ENCODE data around the gene TRAF2.

The TRAF2 gene

DNA sequence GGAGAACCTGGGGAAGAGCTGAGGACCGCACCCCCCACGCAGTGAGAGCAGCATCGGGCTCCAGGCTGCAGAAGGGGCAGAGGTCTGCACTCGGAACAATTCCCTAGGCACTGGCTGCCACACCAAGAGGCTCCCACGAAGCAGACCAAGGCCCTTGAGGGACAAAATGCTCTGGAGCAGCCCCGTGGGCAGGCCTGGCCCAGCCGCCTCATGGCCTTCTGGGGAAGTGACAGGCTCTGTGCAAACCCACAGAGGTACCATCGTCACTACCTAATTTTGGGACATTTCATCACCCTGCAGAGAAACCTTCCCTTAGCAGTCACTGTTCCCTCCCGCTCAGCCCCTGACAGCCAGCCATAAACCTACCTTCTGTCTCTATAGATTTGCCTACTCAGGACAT lies 42.3 kb downstream of the TRAF2 start:
- H3K4me1 ChIP-seq: no peaks in the 10 kb centered on the region
- in situ Hi-C loops (cut with MboI; ENCODE audit: low sequenced_read_pairs): no loop called here
- H3K9me3 ChIP-seq: peaks cover 2% of the 10 kb centered on the region; the same call in 1 of the 2 replicates
- no peak for DNase-seq (ENCODE audit: low spot score in 2 of 2)
- no peak overlapping the region for H3K4me3 ChIP-seq
- no peaks in the 10 kb centered on the region for H3K27me3 ChIP-seq (ENCODE audit: low read depth)
- H3K36me3 ChIP-seq (replicated peaks): peaks cover 47% of the 10 kb centered on the region

DNA sequence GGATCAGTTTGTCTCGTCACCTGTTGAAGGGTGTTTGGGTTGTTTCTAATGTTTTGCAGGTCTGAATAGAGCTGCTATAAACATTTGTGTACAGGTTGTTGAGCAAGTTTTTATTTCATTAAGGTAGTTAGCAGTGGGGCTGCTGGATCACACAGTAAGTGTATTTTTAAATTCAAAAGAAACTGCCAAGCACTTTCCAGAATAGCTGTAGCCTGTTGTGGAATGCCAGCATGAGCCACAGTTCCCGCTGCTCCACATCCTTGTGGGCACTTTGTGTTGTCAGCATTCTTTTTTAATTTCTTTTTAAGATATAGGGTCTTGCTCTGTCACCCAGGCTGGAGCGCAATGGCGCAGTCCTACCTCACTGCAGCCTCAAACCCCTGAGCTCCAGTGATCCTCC lies 43.7 kb downstream of the TRAF2 start:
- peaks cover 2% of the 10 kb centered on the region; the same call in 1 of the 2 replicates for H3K9me3 ChIP-seq
- no peaks in the 10 kb centered on the region for H3K27me3 ChIP-seq (ENCODE audit: low read depth)
- H3K36me3 ChIP-seq (replicated peaks): peaks cover 38% of the 10 kb centered on the region
- DNase-seq (ENCODE audit: low spot score in 2 of 2): no peak
- H3K4me3 ChIP-seq: no peak overlapping the region
- in situ Hi-C loops (cut with MboI; ENCODE audit: low sequenced_read_pairs): no loop called here
- H3K4me1 ChIP-seq: no peaks in the 10 kb centered on the region

DNA sequence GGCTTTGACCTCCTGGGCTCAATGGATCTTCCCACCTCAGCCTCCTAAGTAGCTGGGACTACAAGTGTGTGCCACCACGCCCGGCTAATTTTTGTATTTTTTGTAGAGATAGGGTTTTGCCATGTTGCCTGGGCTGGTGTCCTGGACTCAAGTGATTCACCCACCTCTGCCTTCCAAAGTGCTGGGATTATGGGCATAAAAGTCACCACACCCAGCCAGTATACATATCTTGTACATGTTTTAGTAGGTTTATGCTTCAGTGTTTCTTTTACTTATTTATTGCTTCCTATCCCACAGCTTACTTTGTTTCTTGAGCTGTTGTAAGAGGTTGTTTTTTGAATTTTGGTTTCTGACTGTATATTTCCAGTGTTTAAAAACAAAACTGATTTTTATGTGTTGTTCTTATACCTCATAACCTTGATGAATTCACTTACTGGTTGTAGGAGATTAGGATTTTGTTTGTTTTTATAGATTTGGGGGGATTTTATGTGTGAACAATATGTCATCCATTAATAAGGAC lies 45.4 kb downstream of the TRAF2 start:
- Histone ChIP-seq H3K4me1 (no peaks in the 10 kb centered on the region), H3K36me3 (replicated peaks) (peaks cover 23% of the 10 kb centered on the region), H3K4me3 (no peak overlapping the region), H3K27me3 (ENCODE audit: low read depth) (no peaks in the 10 kb centered on the region), H3K9me3 (peaks cover 2% of the 10 kb centered on the region; the same call in 1 of the 2 replicates)
- DNase-seq (ENCODE audit: low spot score in 2 of 2): no peak
- in situ Hi-C loops (cut with MboI; ENCODE audit: low sequenced_read_pairs): no loop called here

DNA sequence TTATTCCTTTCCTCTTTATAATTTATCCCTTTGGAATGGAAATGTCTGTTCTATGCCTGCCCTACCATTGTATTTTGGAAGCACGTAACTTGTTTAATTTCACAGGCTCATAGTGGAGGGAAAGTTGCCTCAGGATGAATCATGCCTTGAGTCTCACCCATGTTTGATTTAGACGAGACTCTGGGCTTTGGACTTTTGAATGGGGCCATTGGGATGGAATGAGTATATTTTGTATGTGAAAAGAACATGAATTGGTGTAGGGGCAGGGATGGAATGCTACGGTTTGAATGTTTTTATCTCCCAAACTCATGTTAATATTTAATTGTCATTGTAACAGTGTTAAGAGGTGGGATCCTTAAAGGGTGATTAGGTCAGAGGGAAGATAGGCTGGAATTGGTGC lies 48.0 kb downstream of the TRAF2 start:
- Histone ChIP-seq H3K9me3 (peaks cover 2% of the 10 kb centered on the region; the same call in 1 of the 2 replicates), H3K4me3 (no peak overlapping the region), H3K4me1 (no peaks in the 10 kb centered on the region), H3K27me3 (ENCODE audit: low read depth) (no peaks in the 10 kb centered on the region), H3K36me3 (replicated peaks) (peaks cover 21% of the 10 kb centered on the region)
- in situ Hi-C loops (cut with MboI; ENCODE audit: low sequenced_read_pairs): no loop called here
- no peak for DNase-seq (ENCODE audit: low spot score in 2 of 2)

DNA sequence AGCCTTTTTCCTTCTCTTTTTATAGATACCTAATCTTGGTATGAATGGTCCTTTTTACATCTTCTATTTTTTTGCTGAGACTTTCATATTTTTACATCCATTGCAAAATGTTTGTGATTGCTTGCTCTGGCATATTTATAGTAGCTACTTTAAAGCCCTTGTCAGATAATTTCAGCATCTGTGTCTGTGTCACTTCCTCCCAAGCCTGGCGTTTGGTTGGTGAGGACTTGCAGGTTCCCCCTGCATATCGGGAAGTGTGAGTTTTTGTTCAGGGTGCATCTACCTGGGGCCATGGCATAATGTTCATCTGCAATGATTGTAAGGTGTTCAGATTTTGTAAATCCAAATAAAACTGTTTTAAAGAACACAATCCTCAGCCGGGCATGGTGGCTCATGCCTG lies 49.3 kb downstream of the TRAF2 start:
- in situ Hi-C loops (cut with MboI; ENCODE audit: low sequenced_read_pairs): no loop called here
- Histone ChIP-seq H3K9me3 (peaks cover 2% of the 10 kb centered on the region; the same call in 1 of the 2 replicates), H3K4me1 (no peaks in the 10 kb centered on the region), H3K4me3 (no peak overlapping the region), H3K36me3 (replicated peaks) (peaks cover 26% of the 10 kb centered on the region), H3K27me3 (ENCODE audit: low read depth) (no peaks in the 10 kb centered on the region)
- DNase-seq (ENCODE audit: low spot score in 2 of 2): no peak

DNA sequence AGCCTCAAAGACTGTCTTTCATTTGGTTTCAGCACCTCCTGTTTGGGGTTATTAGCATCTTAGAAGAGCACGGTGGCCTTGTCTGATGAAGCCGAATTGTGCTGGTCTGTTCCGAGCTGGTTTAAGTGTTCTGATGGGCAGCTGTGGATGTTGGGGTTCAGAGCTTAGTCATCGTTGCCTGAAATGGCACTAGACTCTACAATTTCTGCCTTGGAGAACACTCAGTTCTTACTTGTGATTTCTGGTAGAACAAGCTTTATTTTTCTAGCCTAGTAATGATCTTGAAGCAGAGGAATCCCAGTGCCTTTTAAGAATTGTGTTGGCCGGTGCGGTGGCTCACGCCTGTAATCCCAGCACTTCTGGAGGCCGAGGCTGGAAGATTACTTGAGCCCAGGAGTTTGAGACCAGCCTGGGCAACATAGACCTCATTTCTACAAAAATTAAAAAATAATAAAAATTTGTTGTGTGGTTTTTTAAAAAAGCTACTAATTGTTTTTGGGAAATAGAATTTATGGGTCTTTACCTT lies 50.4 kb downstream of the TRAF2 start:
- H3K4me3 ChIP-seq: no peak overlapping the region
- no peak for DNase-seq (ENCODE audit: low spot score in 2 of 2)
- H3K27me3 ChIP-seq (ENCODE audit: low read depth): no peaks in the 10 kb centered on the region
- peaks cover 28% of the 10 kb centered on the region for H3K36me3 ChIP-seq (replicated peaks)
- in situ Hi-C loops (cut with MboI; ENCODE audit: low sequenced_read_pairs): no loop called here
- H3K4me1 ChIP-seq: no peaks in the 10 kb centered on the region
- H3K9me3 ChIP-seq: peaks cover 2% of the 10 kb centered on the region; the same call in 1 of the 2 replicates

DNA sequence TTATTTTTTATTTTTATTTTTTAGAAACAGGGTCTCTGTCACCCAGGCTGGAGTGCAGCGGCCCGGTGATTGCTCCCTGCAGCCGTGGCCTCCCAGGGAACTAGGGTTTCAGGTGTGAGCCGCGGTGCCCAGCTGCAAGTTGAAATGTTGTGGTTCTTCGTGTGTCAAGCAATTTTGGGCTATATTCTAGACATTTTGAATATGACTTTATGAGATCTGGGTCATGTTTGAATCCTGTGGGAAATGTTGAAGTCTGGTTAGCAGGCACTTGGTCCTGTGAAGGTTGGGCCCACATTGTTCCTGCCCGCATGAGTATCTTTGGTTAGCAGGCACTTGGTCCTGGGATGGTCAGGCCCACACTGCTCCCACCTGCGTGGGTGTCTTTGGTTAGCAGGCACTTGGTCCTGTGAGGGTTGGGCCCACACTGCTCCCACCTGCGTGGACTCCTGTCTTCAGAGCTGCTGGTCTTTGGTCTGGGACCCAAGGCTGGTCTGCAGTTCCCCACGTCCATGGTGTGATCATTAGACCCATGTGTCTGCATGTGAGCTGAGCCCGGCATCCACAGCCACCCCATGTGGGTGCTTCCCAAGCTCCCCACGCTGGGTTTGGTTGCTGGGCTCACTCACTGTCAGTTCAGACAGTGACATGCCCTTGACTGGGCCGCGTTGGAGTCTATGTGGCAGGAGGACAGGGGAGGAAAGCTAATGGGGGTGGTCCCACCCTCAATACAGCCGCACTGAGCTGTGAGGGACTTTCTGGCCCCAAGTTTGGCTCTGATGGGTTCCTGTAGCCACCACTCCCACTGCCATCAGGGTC lies 51.1 kb downstream of the TRAF2 start:
- H3K36me3 ChIP-seq (replicated peaks): peaks cover 32% of the 10 kb centered on the region
- no peaks in the 10 kb centered on the region for H3K27me3 ChIP-seq (ENCODE audit: low read depth)
- H3K4me1 ChIP-seq: no peaks in the 10 kb centered on the region
- no peak for DNase-seq (ENCODE audit: low spot score in 2 of 2)
- H3K4me3 ChIP-seq: no peak overlapping the region
- no peaks in the 10 kb centered on the region for H3K9me3 ChIP-seq
- in situ Hi-C loops (cut with MboI; ENCODE audit: low sequenced_read_pairs): no loop called here

DNA sequence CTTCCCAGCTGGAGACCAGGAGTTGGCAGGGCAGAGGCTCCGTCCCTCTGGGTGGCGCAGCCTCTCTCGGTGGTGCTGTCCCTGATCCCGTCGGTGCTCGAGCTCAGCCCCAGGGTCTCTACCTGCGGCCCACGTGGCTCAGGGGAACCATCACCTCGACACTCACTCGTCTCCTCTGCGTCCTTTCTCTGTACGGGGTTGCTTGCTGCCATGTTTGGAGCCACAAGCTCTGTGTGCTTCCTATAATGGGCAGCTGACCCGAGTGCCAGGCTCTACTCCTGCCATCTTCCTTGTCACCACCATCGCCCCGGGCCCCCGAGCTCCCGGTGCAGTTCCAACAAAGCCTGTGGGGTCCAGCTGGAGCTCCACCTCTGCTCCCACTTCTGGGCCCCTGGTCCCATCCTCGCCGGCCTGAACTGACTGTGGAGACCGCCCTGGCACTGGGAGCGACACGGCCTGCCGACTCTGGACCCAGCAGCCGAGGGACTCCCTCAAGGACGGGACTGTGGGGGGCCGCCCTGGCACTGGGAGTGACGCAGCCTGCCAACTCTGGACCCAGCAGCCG lies 53.2 kb downstream of the TRAF2 start:
- no peaks in the 10 kb centered on the region for H3K9me3 ChIP-seq
- H3K4me3 ChIP-seq: no peak overlapping the region
- DNase-seq (ENCODE audit: low spot score in 2 of 2): no peak
- no peaks in the 10 kb centered on the region for H3K4me1 ChIP-seq
- peaks cover 38% of the 10 kb centered on the region for H3K36me3 ChIP-seq (replicated peaks)
- in situ Hi-C loops (cut with MboI; ENCODE audit: low sequenced_read_pairs): no loop called here
- H3K27me3 ChIP-seq (ENCODE audit: low read depth): no peaks in the 10 kb centered on the region

DNA sequence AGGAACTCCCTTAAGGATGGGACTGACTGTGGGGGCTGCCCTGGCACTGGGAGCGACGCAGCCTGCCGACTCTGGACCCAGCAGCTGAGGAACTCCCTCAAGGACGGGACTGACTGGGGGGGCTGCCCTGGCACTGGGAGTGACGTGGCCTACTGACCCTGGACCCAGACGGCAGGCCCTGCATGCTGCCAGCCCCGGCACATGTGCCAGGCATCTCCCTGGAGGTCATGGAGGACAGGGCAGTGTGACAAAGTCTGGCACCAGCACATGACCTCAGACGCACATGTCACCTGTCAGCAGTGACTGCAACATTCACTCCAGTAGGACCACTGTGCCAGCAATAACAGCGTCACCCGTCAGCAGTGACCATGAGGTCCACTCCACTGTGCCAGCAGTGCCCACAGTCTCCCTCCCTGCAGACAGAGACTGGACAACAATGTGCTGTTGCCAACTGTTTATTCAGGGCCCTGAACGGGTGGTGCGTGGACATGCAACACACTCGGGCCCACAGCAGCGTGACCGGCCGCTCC lies 53.7 kb downstream of the TRAF2 start:
- Histone ChIP-seq H3K4me3 (no peak overlapping the region), H3K9me3 (no peaks in the 10 kb centered on the region), H3K36me3 (replicated peaks) (peaks cover 38% of the 10 kb centered on the region), H3K4me1 (peaks cover 3% of the 10 kb centered on the region; the same call in 1 of the 2 replicates), H3K27me3 (ENCODE audit: low read depth) (no peaks in the 10 kb centered on the region)
- no peak for DNase-seq (ENCODE audit: low spot score in 2 of 2)
- in situ Hi-C loops (cut with MboI; ENCODE audit: low sequenced_read_pairs): no loop called here

DNA sequence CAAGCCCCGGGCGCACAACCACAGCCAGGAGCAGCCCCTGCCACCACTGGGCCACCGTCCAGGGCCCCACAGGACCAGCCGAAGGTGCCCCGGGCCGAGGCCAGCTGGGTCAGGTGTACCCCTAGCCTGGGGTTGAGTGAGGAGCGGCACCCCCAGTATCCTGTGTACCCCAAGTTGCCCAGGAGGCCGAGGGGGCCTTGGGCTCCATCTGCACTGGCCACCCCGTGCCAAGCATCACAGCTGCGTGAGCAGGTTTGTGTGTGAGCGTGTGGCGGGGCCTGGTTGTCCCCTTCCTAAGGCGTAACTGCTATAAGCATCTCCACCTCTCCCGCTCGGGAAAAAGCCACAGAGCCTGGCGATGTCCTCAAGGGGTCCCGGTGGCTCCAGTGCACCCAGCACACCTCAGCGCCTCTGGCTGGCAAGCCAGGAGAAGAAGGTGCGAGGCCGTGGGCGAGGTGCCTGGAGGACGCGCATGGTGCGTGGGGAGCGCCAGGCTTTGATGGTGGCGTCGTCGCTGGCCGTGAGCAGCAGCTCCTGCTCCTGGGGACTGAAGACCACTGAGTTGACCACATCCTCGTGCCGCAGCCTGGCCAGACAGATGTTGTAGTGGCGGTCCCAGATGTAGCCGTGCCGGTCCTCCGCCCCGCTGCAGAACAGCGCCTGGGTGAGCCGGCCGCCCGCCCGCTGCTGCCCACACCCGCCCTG lies 54.4 kb downstream of the TRAF2 start:
- in situ Hi-C loops (cut with MboI; ENCODE audit: low sequenced_read_pairs): no loop called here
- H3K4me3 ChIP-seq: no peak overlapping the region
- H3K27me3 ChIP-seq (ENCODE audit: low read depth): no peaks in the 10 kb centered on the region
- H3K9me3 ChIP-seq: no peaks in the 10 kb centered on the region
- DNase-seq (ENCODE audit: low spot score in 2 of 2): no peak
- H3K36me3 ChIP-seq (replicated peaks): peaks cover 38% of the 10 kb centered on the region
- H3K4me1 ChIP-seq: peaks cover 3% of the 10 kb centered on the region; the same call in 1 of the 2 replicates

DNA sequence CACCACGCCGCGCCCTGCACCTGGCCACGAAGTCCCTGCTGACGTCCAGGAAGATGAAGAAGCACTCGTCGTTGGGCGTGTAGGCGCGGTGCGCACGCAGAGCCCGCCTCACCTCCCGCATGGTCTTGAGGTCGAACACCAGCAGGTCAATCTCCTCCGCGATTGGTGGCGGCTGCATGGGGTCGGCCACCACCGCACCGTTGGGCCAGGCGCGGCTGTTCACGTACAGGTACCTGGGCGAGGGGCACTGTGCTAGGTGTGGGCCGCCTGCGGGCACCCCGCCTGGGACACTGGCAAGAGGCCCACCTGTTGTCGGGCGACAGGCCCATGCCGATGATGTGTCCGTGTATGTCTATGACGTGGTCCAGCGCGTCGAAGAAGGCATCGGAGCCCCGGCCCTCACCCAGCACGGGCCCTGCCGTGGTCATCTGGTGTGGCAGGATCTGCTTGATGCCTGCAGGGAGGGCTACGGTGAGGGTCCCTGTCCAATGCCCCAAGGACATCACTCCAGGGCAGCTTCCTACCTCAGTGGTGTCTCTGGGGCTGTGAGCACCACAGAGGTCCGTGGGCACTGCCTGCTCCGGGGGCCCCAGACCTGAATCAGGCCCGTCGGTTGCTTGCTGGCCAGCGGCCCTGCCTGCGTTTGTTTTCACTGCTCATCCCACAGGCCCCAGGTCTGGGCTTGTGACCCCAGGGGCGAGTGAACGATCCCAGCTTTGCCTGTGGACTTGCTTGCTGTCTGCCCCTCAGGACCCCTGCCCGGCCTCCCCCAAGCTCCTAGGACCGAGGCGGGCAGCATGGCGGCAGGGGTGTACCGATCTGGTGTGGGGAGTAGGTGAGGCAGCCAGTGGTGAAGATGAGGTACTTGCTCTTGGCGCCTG lies 55.2 kb downstream of the TRAF2 start:
- no peaks in the 10 kb centered on the region for H3K27me3 ChIP-seq (ENCODE audit: low read depth)
- DNase-seq (ENCODE audit: low spot score in 2 of 2): no peak
- in situ Hi-C loops (cut with MboI; ENCODE audit: low sequenced_read_pairs): no loop called here
- peaks cover 3% of the 10 kb centered on the region; the same call in 1 of the 2 replicates for H3K4me1 ChIP-seq
- H3K9me3 ChIP-seq: no peaks in the 10 kb centered on the region
- H3K4me3 ChIP-seq: no peak overlapping the region
- H3K36me3 ChIP-seq (replicated peaks): peaks cover 38% of the 10 kb centered on the region

DNA sequence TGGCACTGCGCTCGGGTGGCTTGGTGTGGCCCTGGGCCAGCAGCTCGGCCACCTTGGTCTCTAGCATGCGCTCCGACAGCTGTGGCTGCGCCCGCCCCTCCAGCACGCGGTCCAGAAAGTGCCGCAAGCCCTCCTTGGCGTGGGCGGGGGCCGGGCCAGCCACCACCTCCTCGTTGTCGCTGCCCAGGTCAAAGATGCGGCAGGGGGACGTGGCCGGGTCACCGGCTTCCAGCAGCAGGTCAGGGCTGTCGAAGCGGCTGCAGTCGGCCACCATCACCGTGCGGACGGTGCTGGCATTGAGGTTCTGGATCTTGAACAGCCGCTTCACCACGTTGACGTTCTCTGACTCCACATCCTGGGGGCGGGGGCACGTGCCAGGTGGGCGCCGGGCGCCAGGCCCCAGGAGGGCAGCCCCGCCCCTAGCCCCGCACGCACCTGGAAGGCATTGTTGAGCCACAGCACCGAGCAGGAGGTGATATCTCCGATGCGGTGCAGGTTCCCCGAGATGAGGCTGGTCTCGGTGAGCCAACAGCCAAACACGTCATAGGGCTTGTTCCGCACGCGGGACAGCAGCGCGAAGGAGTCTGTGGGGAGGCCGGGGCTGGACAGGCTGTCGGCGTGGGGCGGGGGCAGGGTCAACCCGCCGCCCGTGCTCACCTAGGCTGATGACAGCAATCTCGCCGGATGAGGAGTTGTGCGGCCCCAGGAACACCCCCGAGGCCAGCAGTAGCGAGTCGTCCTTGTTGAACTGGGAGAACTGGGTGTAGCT lies 56.0 kb downstream of the TRAF2 start:
- no peak overlapping the region for H3K4me3 ChIP-seq
- peaks cover 3% of the 10 kb centered on the region; the same call in 1 of the 2 replicates for H3K4me1 ChIP-seq
- in situ Hi-C loops (cut with MboI; ENCODE audit: low sequenced_read_pairs): no loop called here

More for the DNA sequence above, 56.0 kb downstream of the TRAF2 start:
- no peak for DNase-seq (ENCODE audit: low spot score in 2 of 2)
- Histone ChIP-seq H3K9me3 (no peaks in the 10 kb centered on the region), H3K36me3 (replicated peaks) (peaks cover 38% of the 10 kb centered on the region), H3K27me3 (ENCODE audit: low read depth) (no peaks in the 10 kb centered on the region)

All from HAP-1 (cell line).